ENCODE data around the gene AHCTF1.

Gene AHCTF1

DNA sequence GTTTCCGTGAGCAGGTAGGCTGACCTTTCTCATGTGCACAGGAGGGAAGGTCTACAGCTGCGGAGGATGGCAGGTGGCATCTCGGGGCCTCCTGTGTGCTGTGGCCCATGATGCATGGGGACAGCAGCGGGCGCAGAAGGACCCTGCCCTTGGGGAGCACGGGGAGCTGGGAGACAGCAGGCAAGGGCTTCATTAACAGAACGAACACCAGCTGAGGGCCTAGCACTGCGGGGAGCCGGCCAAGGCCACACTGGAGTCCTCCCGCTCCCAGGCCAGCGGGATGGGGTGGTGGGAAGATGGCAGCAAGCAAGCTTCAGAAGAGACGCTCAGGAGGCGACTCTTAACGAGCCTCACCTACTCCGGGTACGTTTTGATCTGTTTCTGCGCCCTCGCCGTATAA, 140.9 kb downstream of the AHCTF1 start:
- no peak for DNase-seq (ENCODE audit: low read depth, low spot score)
- TF ChIP-seq, protein P1, sequence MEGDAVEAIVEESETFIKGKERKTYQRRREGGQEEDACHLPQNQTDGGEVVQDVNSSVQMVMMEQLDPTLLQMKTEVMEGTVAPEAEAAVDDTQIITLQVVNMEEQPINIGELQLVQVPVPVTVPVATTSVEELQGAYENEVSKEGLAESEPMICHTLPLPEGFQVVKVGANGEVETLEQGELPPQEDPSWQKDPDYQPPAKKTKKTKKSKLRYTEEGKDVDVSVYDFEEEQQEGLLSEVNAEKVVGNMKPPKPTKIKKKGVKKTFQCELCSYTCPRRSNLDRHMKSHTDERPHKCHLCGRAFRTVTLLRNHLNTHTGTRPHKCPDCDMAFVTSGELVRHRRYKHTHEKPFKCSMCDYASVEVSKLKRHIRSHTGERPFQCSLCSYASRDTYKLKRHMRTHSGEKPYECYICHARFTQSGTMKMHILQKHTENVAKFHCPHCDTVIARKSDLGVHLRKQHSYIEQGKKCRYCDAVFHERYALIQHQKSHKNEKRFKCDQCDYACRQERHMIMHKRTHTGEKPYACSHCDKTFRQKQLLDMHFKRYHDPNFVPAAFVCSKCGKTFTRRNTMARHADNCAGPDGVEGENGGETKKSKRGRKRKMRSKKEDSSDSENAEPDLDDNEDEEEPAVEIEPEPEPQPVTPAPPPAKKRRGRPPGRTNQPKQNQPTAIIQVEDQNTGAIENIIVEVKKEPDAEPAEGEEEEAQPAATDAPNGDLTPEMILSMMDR (IDR thresholded peaks at IDR 0.05; ENCODE audit: insufficient read depth, low read length, missing control alignments) = no peak
- POLR2A ChIA-PET = no interaction called here
- CTCF ChIA-PET = no interaction called here
- H3K4me3 ChIP-seq (ENCODE audit: low read depth, low read length) = no peak overlapping the region

DNA sequence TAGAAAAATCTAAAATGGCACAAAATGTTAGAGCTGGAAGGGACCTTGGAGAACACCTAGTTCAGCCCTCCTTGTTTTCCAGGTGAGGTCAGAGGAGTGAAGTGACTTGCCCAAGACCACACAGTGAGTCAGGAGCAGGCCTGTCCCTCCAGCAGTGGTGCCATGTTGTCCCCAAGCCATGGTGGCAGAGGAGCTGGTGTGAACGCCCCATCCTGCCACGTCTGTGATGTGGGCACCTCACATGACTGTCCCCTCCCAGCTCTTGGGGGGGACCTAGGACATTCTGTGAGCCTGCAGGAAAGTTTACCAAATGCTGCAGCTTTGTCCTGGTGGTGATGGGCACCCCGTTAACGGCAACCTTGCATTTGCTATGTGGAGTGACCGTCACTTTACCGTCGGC, 141.4 kb downstream of the AHCTF1 start:
- POLR2A ChIA-PET = no interaction called here
- no peak for DNase-seq (ENCODE audit: low read depth, low spot score)
- TF ChIP-seq, protein P1 (IDR thresholded peaks at IDR 0.05; ENCODE audit: insufficient read depth, low read length, missing control alignments) = no peak
- CTCF ChIA-PET = no interaction called here
- no peak overlapping the region for H3K4me3 ChIP-seq (ENCODE audit: low read depth, low read length)

DNA sequence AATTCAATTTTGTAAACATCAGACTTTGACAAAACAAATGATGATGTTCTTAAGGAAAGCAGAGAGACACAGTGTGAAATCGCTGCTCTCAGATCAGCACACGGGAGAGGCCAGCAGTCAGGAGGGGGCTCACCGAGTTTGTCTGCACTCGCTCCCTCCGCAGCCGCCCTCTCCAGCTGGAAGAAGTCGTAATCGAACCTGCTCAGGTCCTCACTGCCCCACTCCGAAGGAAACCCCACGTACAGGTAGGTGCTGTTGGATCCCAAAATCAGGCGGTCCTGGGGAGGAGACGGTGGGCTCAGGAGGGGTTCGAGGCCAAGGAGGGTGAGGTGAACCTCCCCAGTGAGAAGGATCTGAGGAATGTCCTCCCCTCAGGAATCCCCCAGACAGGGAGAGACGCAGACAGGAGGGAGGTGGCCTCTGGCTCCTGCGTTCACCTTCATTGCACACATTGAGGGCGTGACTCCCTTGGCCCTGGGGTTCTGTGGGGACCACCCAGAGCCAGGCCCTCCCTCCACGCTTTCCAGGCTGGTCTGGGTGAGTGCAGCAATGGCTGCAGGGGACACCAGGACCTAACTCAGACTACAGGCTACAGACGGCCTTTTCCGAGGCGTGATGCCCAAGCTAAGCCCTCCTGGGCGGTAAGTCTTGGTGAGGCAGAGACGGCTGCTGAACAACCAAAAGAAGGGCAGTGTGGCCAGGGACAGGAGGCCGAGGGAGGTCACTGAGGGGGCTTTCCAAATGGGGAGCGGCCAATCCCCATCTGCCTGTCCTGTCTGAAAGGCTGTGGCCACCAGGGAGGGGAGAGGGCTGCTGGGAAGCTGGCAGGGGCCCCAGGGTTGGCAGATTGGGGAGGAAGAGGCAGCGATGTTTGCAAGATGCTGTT, 142.1 kb downstream of the AHCTF1 start:
- POLR2A ChIA-PET = no interaction called here
- TF ChIP-seq, protein P1 (IDR thresholded peaks at IDR 0.05; ENCODE audit: insufficient read depth, low read length, missing control alignments) = no peak

More for the DNA sequence above, 142.1 kb downstream of the AHCTF1 start:
- no peak overlapping the region for H3K4me3 ChIP-seq (ENCODE audit: low read depth, low read length)
- CTCF ChIA-PET = no interaction called here
- DNase-seq (ENCODE audit: low read depth, low spot score) = no peak
